ENCODE data around the gene DSC2.

Gene DSC2

GRCh38 chr18:31098878-31099277, 3.3 kb downstream of the DSC2 start:
- DNase-seq (ENCODE audit: low spot score) = no peak

GRCh38 chr18:31097666-31098065, 4.6 kb downstream of the DSC2 start:
- DNase-seq (ENCODE audit: low spot score) = no peak

GRCh38 chr18:31093880-31094279, 8.3 kb downstream of the DSC2 start:
- DNase-seq (ENCODE audit: low spot score) = no peak

- no peak for DNase-seq (ENCODE audit: low spot score)
Observed at GRCh38 chr18:31093294-31093693, 8.9 kb downstream of the DSC2 start.

- DNase-seq (ENCODE audit: low spot score) = no peak
Observed at GRCh38 chr18:31091350-31091749, 10.9 kb downstream of the DSC2 start.

GRCh38 chr18:31088532-31088931, 13.7 kb downstream of the DSC2 start:
- no peak for DNase-seq (ENCODE audit: low spot score)

GRCh38 chr18:31079973-31080372, 22.2 kb downstream of the DSC2 start:
- no peak for DNase-seq (ENCODE audit: low spot score)

- DNase-seq (ENCODE audit: low spot score) = no peak
Observed at GRCh38 chr18:31077878-31078277, 24.3 kb downstream of the DSC2 start.

GRCh38 chr18:31072175-31072574, 30.0 kb downstream of the DSC2 start:
- peak; percentile 10 for DNase-seq (ENCODE audit: low spot score)

- no peak for DNase-seq (ENCODE audit: low spot score)
Observed at GRCh38 chr18:31070206-31070605, 32.0 kb downstream of the DSC2 start.

GRCh38 chr18:31066266-31066665, 36.0 kb downstream of the DSC2 start:
- no peak for DNase-seq (ENCODE audit: low spot score)

- no peak for DNase-seq (ENCODE audit: low spot score)
Observed at GRCh38 chr18:31065036-31065773, 37.0 kb downstream of the DSC2 start.

- no peak for DNase-seq (ENCODE audit: low spot score)
Observed at GRCh38 chr18:31064130-31064529, 38.1 kb downstream of the DSC2 start.

- DNase-seq (ENCODE audit: low spot score) = no peak
Observed at GRCh38 chr18:31061945-31062344, 40.3 kb downstream of the DSC2 start.

- DNase-seq (ENCODE audit: low spot score) = no peak
Observed at GRCh38 chr18:31058897-31059296, 43.3 kb downstream of the DSC2 start.

GRCh38 chr18:31057917-31058316, 44.3 kb downstream of the DSC2 start:
- no peak for DNase-seq (ENCODE audit: low spot score)

- no peak for DNase-seq (ENCODE audit: low spot score)
Observed at GRCh38 chr18:31057051-31057450, 45.2 kb downstream of the DSC2 start.

GRCh38 chr18:31056296-31056695, 45.9 kb downstream of the DSC2 start:
- no peak for DNase-seq (ENCODE audit: low spot score)

GRCh38 chr18:31050635-31051034, 51.6 kb downstream of the DSC2 start:
- DNase-seq (ENCODE audit: low spot score) = no peak

GRCh38 chr18:31049189-31049588, 53.0 kb downstream of the DSC2 start:
- DNase-seq (ENCODE audit: low spot score) = no peak

GRCh38 chr18:31048216-31048615, 54.0 kb downstream of the DSC2 start:
- DNase-seq (ENCODE audit: low spot score) = no peak

- DNase-seq (ENCODE audit: low spot score) = no peak
Observed at GRCh38 chr18:31046916-31047315, 55.3 kb downstream of the DSC2 start.

- no peak for DNase-seq (ENCODE audit: low spot score)
Observed at GRCh38 chr18:31045599-31045998, 56.6 kb downstream of the DSC2 start.

- DNase-seq (ENCODE audit: low spot score) = no peak
Observed at GRCh38 chr18:31044926-31045325, 57.3 kb downstream of the DSC2 start.

All from RKO (cell line).